T-helper 1 cell treated with Interleukin-12 subunit alpha and Interleukin-12 subunit beta and Interleukin-4 antibody, amounts not matched to agents 30 ng/mL and 1 ng/mL, for 36 hours (primary cell): ENCODE data around the gene FAM240A. TPM values are rescaled to one million over a fixed set of nuclear protein-coding genes. Genes with fewer than 3 reads are reported as not detected.

Source experiments
- intact Hi-C: fragments of 100-400 bp; cut with micrococcal nuclease; formaldehyde crosslinking; loops from one replicate; pipeline ENCODE4 v1.15.1; 2024
- total RNA-seq: library from RNA; stranded (reverse); gene quantifications from 2 replicates; pipeline ENCODE4 v1.2.3, GENCODE V29; 2022

Gene FAM240A
- total RNA-seq, 1 donor from 2014 or later = not detected

DNA sequence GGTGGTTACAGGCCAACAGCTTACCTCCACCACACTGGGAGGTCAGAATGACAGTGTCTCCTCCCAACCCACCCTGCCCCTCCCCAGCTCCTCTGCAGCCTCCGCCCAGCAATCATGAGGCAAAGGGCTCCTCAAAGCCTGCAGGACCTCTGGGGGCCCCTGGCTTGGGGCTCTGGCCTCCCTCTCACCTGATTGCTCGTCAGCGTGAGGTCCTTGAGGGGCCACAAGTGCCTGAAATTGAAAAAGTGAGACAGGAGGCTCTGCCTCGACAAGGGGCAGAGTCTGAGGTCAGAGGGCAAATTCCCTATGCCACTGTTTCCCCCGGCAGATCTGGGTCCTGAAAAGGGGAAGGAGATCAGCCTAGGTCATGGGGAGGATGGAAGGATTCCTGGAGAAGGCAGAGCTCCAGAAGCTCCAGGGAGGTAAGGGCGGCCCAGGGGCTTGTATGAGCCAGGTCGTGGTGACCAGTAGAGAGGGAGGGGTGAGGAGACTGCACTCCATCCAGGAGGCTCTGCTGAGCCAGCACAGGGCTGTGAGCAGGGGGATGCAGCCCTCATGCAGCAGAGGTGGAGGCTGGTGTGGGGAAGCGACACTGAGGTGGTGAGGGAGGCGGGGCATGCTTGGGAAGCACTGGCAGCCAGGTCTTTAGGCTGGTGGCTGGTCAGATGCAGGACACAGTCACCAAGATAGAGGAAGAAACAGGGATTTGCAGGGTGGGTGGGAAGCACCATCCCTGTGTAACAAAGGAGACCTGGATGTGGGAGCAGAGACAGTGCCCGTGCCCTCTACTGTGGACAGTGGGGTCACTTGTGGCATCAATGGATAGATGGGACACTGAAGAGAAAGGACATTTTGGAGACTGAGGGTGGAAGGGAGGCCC is 61.1 kb downstream of the FAM240A start:
- intact Hi-C loops = no loop called here

DNA sequence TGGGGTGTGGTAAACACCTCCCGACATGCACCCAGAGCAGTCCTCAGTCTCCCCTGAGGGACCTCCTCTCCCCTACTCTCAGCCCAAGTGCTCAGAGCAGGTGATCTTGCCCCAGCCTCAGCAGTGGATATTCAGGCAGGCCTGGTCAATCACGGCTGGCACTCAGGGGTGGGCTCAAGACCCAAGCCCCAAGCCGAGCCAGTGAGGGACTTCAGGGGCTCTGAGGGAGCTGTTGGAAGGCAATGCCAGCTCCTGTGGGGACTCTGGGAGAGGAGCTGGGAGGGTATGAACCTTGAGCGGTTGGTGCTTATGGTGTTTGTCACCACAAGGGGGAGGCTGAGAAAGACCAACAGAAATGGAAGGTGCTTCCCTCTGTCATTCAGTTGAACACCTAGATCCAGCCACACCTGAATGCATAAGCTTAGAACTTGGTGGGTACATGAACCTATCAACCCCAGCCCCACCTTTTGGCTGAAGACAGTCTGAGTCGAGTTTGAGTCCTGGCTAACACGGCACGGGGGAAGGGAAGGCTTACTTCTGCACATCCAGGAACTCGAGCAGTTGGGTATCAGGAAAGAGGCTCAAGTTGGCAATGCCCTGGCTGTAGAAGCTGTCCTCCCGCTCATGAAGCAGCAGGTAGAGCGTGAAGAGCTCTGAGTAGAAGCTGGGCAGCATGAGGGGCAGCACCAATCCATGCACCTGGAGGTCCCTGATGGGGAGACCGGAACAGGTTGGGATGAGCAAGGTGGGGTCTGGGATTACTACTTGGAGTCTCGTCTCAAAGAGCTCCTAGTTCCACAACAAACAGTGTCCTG is 61.9 kb downstream of the FAM240A start:
- intact Hi-C loops = no loop called here

DNA sequence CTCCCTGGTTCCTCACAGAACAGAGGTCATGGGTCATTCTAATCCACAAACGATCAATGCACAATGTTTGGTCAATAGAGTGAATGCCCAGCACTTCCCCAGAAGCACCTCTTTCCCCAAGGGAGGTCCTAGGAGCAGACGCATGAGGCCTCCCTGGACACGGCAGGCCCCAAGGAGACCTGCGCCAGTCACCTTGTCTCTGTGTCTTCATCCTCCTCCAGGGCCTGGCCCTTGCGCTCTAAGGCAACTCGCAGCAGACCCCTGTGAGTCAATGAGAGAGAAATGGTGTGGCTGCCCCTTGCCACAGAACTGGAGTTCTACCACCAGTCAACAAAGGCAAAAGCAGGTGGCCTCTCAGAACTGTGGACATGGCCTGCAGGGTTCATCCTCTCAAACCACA is 63.1 kb downstream of the FAM240A start:
- intact Hi-C loops = no loop called here

Other genes with a start within 250 kb of the FAM240A start
- 54.3 and 60.8 TPM in 2 replicates for gene CCR5, start 241.6 kb upstream of the FAM240A start, total RNA-seq
- gene CCRL2, start 205.3 kb upstream of the FAM240A start, total RNA-seq = 6.0 and 6.8 TPM in 2 replicates
- not detected in 2 replicates for gene LTF, start 147.6 kb upstream of the FAM240A start, total RNA-seq
- gene RTP3, start 114.5 kb upstream of the FAM240A start, total RNA-seq = not detected in 2 replicates
- gene LRRC2, start 46.2 kb upstream of the FAM240A start, total RNA-seq = 0.12 and 0.15 TPM in 2 replicates
- 1.6 and 1.9 TPM in 2 replicates for gene ALS2CL, start 81.2 kb downstream of the FAM240A start, total RNA-seq
- not detected in 2 replicates for gene TMIE, start 88.9 kb downstream of the FAM240A start, total RNA-seq
- gene PRSS50, start 105.3 kb downstream of the FAM240A start, total RNA-seq = not detected in 2 replicates